DMS114 treated with DMSO at 0.1 percent for 48 hours (cell line): Measurements from ENCODE around the gene AHNAK2.

Experiments used
- DNase-seq: peaks from one replicate; lab custom pipeline; 2025; ENCODE audit not compliant: unreplicated experiment; lab: John Stamatoyannopoulos, UW

Gene AHNAK2

DNA sequence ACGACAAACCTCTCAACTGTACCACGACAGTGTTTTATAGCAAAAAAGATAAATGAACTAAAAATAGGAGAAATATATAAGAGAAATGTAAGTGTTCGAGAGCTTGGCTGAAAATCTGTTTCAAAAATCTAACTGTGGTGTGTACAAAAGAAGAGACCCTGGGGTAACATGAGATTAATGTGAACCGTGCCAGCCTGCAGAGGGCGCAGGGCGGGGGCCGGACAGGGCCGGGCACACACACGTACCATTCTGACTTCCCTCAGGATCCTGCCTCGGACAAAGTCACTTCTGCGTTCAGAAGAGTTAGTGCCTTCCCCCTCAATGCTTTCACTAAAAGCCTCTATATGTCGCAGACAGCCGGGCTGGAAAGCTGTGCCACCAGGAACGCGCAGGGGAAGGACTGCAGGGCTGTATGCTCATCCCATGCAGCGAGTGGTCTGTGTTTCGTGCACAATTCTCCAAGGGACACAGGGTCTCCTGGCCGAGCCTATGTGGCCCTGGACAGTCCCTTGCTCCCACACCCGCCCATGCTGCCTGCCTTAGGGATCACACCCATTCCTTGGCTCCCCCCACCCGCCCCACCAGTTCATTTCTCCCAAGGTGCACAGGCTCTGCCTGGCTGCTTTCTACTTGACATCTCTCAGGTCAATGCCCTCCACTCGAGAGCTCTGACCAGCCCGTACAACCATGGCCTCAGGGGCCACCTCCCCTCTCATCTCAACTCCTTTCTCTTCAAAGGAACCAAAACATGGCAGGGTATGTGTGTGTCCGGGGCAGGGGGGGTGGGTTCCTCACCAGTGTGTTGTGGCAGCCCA is 34.2 kb upstream of the AHNAK2 start:
- no peak for DNase-seq

GRCh38 chr14:105011312-105011990 is 33.3 kb upstream of the AHNAK2 start:
- no peak for DNase-seq

- no peak for DNase-seq
Observed at GRCh38 chr14:105010891-105011291, 32.7 kb upstream of the AHNAK2 start.

DNA sequence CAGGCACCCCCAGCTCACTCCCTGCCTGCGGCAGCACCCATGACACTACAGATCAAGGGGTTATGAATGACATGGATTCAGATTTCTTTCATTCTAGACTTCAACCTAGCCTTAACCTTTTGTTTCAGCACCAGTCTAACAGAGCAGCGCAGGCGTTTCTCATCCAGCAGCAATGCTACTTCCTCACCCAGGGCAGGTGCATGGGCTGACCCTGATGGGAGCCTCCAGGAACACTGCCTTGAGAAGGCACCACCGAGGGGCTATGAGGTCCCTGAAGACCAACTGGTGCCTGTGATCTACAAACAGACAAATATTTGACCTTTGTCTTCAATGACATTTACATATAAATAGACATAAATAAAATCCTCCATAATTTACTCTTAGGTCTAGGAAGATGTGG is 31.9 kb upstream of the AHNAK2 start:
- DNase-seq = no peak

DNA sequence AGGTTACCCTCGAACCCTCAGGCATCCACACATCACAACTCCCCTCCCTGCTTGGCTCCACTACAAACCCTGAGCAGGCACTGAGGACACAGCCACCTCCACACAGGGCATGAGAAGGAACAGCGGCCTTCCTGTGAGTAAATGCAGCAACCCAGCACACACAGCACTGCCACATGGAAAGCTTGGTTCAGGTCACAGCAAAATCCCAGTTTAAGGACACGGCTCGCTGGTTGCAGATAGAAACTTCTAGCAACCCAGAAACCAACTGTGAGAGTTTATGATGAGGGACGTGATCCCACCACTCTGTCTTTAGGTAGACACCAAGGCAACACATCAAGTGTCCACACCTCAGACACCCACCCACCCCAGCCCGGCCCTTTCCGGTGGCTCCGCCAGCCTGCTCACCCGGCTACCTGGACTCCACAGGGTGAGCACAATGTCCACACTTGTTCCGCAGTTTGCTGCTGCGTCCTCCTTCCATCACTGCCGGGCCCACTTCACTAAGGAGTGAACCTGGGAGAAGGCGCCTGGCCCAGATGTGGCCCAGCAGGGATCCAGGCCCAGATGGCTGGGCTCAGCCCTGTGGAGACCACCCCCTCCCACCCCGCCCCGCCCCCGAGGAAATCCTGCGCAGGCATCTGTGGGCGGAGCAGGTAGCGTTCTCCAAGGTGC is 29.6 kb upstream of the AHNAK2 start:
- no peak for DNase-seq

GRCh38 chr14:105006831-105007592 is 28.8 kb upstream of the AHNAK2 start:
- DNase-seq = no peak

GRCh38 chr14:105005929-105006830 is 28.0 kb upstream of the AHNAK2 start:
- DNase-seq = no peak

DNA sequence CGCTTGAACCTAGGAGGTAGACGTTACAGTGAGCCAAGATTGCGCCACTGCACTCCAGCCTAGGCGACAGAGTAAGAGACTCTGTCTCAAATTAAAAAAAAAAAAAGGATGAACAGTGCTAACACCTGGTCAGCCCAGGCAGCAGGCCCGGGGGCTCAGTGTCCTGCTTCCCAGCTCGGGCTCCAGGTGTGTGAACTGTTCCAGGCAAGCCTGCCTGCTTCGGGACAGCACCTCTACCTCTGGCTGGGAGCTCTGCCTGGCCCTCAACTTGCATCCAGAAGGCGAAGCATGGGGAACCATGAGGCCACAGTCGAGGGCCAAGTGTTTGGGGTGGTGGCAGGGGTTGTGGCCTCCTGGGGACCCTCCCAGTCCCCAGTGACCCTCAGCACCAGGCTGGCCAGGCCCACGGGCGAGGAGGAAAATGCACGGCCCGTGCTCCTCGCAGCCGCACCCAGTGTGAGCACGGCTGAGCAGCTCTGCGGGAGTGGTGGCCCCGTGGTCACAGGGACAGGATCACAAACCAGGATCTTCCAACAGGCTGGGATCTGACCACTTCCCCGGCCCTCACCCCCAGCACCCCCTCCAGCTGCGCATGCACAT is 27.3 kb upstream of the AHNAK2 start:
- DNase-seq = no peak

- DNase-seq = no peak
Observed at GRCh38 chr14:104999361-104999760, 21.2 kb upstream of the AHNAK2 start.

GRCh38 chr14:104998801-104999200 is 20.6 kb upstream of the AHNAK2 start:
- DNase-seq = no peak

DNA sequence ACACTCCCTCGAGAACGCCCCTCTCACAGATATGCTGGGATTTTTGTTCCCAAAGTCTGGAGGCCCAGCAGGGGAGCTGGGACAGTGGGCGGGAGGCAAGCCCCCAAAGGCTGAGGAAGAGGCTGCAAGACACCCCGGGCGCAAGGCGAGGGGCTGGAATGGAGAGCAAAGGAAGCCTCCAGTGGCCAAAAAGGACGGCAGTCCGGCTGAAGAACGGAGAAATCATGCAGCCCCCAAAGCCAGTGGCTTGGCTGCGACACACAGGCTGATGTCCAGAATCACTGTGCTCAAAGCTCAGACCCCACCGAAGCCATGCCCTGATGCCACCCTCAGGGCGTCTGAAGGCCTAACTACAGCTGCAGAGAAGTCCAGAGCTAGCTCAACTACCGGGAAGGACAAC is 18.3 kb upstream of the AHNAK2 start:
- no peak for DNase-seq

DNA sequence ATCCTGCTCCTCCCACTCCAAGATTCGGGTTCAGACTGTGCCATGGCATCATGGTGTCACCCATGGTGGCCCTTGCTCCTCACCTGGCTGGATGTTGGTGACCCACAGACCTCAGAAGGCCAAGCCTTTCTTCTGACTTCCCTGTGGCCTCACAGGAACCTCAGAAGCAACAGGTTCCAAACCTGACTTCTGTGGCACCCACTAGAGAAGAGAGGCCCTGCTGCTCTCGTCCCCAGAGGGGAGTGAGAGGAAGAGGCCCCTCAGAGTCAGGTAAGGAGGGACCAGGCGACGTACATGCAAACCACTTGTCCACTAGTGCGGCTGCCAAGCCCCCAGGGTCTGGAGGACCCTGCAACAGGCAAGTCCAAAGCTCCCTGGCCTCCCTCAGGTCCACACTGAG is 17.9 kb upstream of the AHNAK2 start:
- no peak for DNase-seq

- no peak for DNase-seq
Observed at GRCh38 chr14:104994978-104995377, 16.8 kb upstream of the AHNAK2 start.

DNA sequence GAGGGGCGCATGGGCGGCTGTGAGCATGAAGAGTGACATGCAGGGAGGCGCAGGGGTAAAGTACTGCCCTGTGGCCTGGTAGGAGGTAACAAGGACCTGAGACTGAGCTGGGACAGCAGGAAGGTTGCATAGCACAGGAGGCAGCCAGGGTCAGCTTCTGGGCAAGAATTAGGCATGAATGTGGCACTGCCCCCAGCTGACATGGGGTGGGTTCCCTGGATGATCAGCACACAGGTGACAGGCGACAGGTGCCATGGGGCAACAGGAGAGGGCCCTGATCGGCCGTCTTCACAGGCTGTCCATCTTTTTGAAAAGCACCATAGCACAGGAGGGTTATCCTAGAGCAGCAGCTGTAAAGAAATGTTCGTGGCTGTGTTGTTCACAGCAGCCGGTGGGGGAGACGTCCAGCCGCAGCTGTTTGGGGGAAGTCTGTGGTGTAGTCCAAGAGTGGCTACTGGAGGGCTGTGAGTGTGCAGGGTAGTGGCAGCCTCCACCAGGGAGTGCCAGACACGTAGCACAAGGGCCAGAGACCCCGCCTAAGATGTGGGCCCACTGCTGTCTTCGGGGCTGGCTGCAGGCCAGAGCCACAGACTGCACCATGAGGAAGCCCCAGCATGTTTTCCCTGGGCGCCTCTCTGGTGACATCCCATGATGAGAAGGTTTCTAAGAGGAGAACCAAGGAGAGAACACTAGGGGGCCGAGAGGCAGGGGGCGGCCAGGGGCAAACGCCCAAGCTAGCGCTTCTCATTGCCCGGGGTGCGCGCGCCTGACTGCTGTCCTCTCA is 15.8 kb upstream of the AHNAK2 start:
- DNase-seq = no peak

DNA sequence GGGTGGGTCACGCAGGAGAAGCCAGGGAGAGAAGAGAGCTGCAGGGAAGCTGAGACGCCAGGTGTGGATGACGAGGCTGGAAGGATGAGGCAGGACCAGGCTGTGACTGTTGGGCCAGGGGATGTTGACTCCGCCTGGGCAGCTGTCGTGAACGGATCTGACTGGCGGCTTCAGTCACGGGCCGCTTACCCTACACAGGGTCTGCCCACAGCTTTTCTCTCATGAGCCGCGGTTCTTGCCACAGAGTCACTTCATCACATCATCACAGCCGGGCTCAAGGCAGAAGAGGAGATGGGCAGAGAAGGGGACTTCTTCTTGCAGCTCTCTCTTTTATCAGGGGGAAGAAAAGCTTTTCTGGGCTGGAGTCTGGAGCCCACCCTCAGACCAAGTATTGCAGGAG is 15.1 kb upstream of the AHNAK2 start:
- DNase-seq = no peak

- no peak for DNase-seq
Observed at GRCh38 chr14:104992501-104992900, 14.3 kb upstream of the AHNAK2 start.

DNA sequence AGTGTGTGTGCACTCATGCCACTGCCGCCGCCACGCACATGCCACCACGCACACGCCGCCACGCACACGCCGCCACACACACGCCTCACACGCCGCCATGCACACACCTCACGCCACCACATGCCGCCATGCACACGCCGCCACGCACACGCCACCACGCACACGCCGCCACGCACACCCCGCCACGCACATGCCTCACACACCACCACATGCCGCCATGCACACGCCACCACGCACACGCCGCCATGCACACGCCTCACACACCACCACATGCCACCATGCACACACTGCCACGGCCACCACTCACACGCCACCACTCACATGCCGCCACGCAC is 13.7 kb upstream of the AHNAK2 start:
- no peak for DNase-seq

DNA sequence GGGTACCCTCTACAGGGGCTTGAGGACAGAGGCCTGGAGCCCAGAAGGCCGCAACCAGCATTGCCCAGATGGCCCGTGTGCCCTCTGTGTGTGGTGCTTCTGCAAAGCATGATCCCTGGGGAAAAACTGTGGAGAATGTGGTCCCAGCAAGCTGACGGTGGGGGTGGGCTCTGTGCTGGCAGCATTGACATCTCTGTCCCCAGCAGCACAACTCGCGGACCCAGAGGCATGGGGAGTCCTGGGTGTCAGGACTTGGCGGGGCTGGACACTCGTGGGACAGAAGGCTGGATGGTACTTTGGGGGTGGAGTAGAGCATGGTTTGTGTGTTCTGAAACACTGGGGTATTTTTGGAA is 11.8 kb upstream of the AHNAK2 start:
- DNase-seq = no peak

GRCh38 chr14:104989236-104989950 is 11.2 kb upstream of the AHNAK2 start:
- no peak for DNase-seq
